Stimulated activated naive CD8-positive, alpha-beta T cell treated with anti-CD3 and anti-CD28 coated beads, Interleukin-15, amount 100 ng/mL, for 72 hours (primary cell): ENCODE data around the gene SCARB2.
A peak's percentile ranks its signal among the peaks of the same experiment; 100 is the strongest.

Source experiments
- ATAC-seq: fragments of 150-1000 bp; cut with Tn5 transposase; 2 replicates; pipeline ENCODE4 v1.10.0; 2021; ENCODE audit warnings: mild to moderate bottlenecking, moderate library complexity
- DNase-seq, 2 donors: peaks; one replicate each; pipeline ENCODE4 v3.0.0; 2021 to 2022
- H3K27ac Mint-ChIP-seq, 2 donors: one replicate each; pipeline ENCODE4 v1.8.0; 2022; ENCODE audit warnings: mild to moderate bottlenecking in 2 of 2, mixed read lengths in 2 of 2, moderate library complexity in 2 of 2
- H3K27me3 Mint-ChIP-seq: one replicate; pipeline ENCODE4 v1.8.0; 2022; ENCODE audit warnings: mixed read lengths
- H3K4me1 Mint-ChIP-seq: one replicate; pipeline ENCODE4 v1.8.0; 2022; ENCODE audit warnings: mild to moderate bottlenecking, mixed read lengths
- H3K4me3 Mint-ChIP-seq, 2 donors: one replicate each; pipeline ENCODE4 v1.8.0; 2022; ENCODE audit warnings: mild to moderate bottlenecking in 2 of 2, mixed read lengths in 2 of 2, moderate library complexity in 1 of 2
- H3K9me3 Mint-ChIP-seq, 2 donors: one replicate each; pipeline ENCODE4 v1.8.0; 2022; ENCODE audit warnings: mixed read lengths in 2 of 2

SCARB2 gene

GRCh38 chr4:76197031-76197743, 16.4 kb downstream of the SCARB2 start:
- no peak for DNase-seq
- H3K4me1 Mint-ChIP-seq: peaks cover 50% of the 10 kb centered on the region
- H3K4me3 Mint-ChIP-seq: peak overlapping the region in 1 of 2 donors; percentile 42
- peaks cover 2 to 12% of the 10 kb centered on the region in 2 donors for H3K9me3 Mint-ChIP-seq
- no peak overlapping the region for H3K27ac Mint-ChIP-seq
- ATAC-seq: no peak
- no peaks in the 10 kb centered on the region for H3K27me3 Mint-ChIP-seq

GRCh38 chr4:76196376-76196775, 17.2 kb downstream of the SCARB2 start:
- no peak for DNase-seq
- Mint-ChIP-seq H3K4me1 (peaks cover 49% of the 10 kb centered on the region), H3K4me3 (no peak overlapping the region), H3K27me3 (no peaks in the 10 kb centered on the region), H3K9me3 (peaks cover 7 to 18% of the 10 kb centered on the region in 2 donors), H3K27ac (no peak overlapping the region)
- no peak for ATAC-seq

DNA sequence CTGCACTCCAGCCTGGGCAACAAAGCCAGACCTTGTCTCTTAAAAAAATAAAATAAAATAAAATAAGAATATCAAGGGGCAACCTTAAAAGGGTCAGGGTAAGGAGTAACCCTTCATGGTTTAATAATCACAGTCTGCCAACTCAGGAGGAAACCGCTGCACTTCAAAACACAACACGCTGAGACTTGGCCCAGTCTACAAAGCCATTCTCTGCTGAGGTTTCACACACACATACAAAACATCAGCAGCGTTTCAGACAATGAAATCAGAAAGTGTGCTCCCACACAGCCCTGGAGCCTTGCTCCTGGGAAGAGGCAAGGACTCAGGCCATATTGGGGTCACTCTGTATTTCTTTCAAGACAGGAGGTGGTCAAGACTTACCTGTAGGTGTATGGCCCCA, 18.3 kb downstream of the SCARB2 start:
- Mint-ChIP-seq H3K27me3 (no peaks in the 10 kb centered on the region), H3K4me3 (no peak overlapping the region), H3K4me1 (peaks cover 39% of the 10 kb centered on the region), H3K9me3 (peaks cover 7 to 18% of the 10 kb centered on the region in 2 donors), H3K27ac (no peak overlapping the region)
- no peak for ATAC-seq
- no peak for DNase-seq

DNA sequence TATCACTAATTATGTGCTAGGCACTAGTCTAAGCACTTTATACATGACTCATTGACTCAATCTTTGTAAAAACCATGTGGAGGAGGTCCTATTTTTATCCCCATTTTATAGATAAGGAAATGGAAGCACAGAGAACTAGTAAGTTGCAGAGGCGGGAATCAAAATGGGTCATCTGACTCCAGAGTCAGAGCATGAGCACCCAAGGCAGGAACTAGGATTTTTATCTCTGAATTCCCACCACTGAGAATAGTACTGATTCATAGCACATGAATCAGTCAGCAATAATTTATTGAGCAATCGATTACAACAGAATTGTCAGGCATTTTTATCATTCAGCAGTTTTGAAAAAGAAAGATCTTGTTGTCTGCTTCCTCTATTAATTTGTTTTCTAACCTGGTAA, 19.3 kb downstream of the SCARB2 start:
- H3K27me3 Mint-ChIP-seq: no peaks in the 10 kb centered on the region
- H3K4me3 Mint-ChIP-seq: no peak overlapping the region
- no peak overlapping the region for H3K27ac Mint-ChIP-seq
- peaks cover 29% of the 10 kb centered on the region for H3K4me1 Mint-ChIP-seq
- ATAC-seq: no peak
- H3K9me3 Mint-ChIP-seq: peaks cover 7 to 18% of the 10 kb centered on the region in 2 donors
- DNase-seq: no peak

GRCh38 chr4:76192236-76192635, 21.4 kb downstream of the SCARB2 start:
- no peaks in the 10 kb centered on the region for H3K27me3 Mint-ChIP-seq
- peaks cover 8% of the 10 kb centered on the region for H3K4me1 Mint-ChIP-seq
- ATAC-seq (no peak), DNase-seq (no peak)
- no peak overlapping the region for H3K27ac Mint-ChIP-seq
- H3K4me3 Mint-ChIP-seq: no peak overlapping the region
- peaks cover 7 to 18% of the 10 kb centered on the region in 2 donors for H3K9me3 Mint-ChIP-seq

- no peak overlapping the region for H3K4me3 Mint-ChIP-seq
- ATAC-seq (no peak), DNase-seq (no peak)
- peaks cover 7 to 18% of the 10 kb centered on the region in 2 donors for H3K9me3 Mint-ChIP-seq
- H3K27ac Mint-ChIP-seq: peak overlapping the region in 1 of 2 donors; percentile 54
- H3K27me3 Mint-ChIP-seq: no peaks in the 10 kb centered on the region
- H3K4me1 Mint-ChIP-seq: no peaks in the 10 kb centered on the region
Observed at GRCh38 chr4:76188557-76188956, 25.1 kb downstream of the SCARB2 start.

DNA sequence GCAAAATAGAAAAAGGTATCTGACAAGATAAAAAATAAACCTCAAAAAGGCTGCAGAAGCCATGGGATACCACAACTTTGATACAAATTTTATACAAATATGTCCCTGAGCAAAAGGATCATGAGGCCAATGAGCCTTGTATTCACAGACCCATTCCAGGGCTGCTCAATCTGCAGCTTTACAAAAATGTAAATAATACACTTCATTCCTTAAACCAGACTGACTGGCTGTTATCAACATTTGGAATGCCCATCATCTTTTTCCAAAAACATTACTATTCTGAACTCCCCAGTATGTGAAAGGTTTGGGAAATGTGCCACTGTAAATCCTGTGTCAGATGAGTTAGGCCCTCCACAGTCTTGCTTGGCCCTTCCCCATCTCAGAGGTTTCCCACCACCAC, 25.5 kb downstream of the SCARB2 start:
- H3K4me3 Mint-ChIP-seq: no peak overlapping the region
- no peaks in the 10 kb centered on the region for H3K4me1 Mint-ChIP-seq
- no peak for DNase-seq
- ATAC-seq: no peak
- peaks cover 7 to 16% of the 10 kb centered on the region in 2 donors for H3K9me3 Mint-ChIP-seq
- peak overlapping the region in 1 of 2 donors; percentile 54 for H3K27ac Mint-ChIP-seq
- no peaks in the 10 kb centered on the region for H3K27me3 Mint-ChIP-seq

GRCh38 chr4:76187152-76187551, 26.5 kb downstream of the SCARB2 start:
- Mint-ChIP-seq H3K4me1 (no peaks in the 10 kb centered on the region), H3K27me3 (no peaks in the 10 kb centered on the region), H3K27ac (no peak overlapping the region), H3K9me3 (peaks cover 4 to 6% of the 10 kb centered on the region in 2 donors), H3K4me3 (no peak overlapping the region)
- ATAC-seq (no peak), DNase-seq (no peak)

DNA sequence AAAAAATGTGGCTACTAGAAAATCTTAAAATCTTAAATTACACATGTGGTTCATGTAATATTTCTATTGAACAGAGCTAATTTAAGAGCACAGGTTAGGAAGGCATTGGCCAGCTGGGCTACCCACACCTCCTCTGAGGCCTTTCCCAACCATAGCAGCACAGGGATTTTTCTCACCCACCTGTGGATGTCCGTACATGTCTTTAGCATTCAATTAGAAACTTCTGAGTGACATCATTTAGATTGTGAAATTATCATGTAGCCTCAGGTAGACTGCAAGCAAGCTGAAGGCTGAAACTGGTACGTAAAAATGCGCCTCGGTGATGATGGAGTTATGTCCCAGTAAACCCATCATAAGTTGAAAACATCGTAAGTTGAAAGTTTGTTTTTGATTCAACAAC, 31.2 kb downstream of the SCARB2 start:
- Mint-ChIP-seq H3K4me3 (no peak overlapping the region), H3K4me1 (no peaks in the 10 kb centered on the region), H3K27ac (no peak overlapping the region), H3K9me3 (no peaks in the 10 kb centered on the region), H3K27me3 (no peaks in the 10 kb centered on the region)
- DNase-seq (no peak), ATAC-seq (no peak)

DNA sequence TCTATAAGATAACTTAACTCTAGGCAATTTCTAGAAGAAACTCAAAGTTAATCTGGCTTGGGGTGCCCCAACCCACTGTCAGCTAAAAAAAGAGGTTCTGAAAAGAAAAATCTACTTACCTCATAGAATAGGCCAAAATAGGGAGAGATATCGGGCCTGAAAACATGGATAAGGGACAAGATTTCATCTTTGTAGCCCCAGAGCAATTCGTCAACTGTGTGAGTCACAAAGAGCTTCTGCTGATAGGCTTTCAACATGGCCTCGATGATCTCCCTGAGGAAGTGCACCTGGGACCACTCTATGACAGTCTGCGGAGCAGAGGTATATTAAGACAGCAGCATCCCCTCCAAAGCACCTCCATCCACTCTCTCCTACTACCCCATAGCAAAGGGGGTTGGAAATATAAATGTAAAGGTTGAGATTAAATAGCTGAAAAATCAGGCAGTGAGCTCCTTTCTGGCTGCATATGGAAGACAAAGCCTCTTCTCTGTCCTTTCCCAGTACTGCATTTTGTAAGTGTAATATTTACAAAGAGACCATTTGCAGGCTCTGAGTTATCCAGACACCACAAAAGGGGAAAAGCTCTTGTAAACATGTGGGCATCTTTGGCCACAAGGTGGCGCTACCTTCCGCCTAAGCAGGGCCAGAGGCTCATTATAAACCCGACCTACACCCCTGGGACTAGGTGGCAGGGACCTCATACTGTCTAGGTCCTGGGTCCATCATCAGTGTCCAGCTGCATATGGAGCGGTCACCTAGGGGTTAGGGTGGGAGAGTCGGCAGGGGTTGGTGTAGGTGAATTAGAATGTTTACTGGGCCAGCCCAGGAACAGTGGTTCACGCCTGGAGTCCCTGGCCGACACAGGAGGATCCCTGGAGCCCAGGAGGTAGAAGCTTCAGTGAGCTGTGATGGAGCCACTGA, 34.0 kb downstream of the SCARB2 start:
- Mint-ChIP-seq H3K4me1 (no peaks in the 10 kb centered on the region), H3K27ac (no peak overlapping the region), H3K27me3 (no peaks in the 10 kb centered on the region), H3K9me3 (no peaks in the 10 kb centered on the region), H3K4me3 (no peak overlapping the region)
- DNase-seq: peak; percentile 78 to 79
- ATAC-seq: peak; percentile 93

DNA sequence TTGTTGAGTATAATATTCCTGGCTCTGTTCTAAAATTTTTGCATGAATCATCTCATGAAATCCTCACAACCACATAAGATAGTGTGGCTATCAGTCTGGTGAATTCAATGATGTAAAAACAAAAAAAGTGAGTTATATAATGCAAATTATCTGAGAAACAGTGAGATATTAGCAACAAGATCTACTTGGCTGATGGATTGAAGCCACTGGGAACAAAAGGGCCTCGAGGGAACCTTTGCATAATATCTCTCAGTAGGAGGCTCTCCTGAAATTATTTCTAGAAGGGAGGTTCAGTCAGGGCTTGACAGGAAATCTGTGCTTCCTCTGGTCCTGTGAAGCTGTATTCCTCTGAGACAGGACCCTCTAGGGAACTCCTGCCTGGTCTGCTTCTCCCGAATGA, 35.3 kb downstream of the SCARB2 start:
- Mint-ChIP-seq H3K4me3 (no peak overlapping the region), H3K27ac (no peak overlapping the region), H3K27me3 (no peaks in the 10 kb centered on the region), H3K9me3 (no peaks in the 10 kb centered on the region), H3K4me1 (no peaks in the 10 kb centered on the region)
- no peak for ATAC-seq
- DNase-seq: no peak

- DNase-seq (no peak), ATAC-seq (no peak)
- no peaks in the 10 kb centered on the region for H3K4me1 Mint-ChIP-seq
- no peak overlapping the region for H3K4me3 Mint-ChIP-seq
- H3K9me3 Mint-ChIP-seq: no peaks in the 10 kb centered on the region
- H3K27ac Mint-ChIP-seq: no peak overlapping the region
- no peaks in the 10 kb centered on the region for H3K27me3 Mint-ChIP-seq
Observed at GRCh38 chr4:76177709-76178108, 35.9 kb downstream of the SCARB2 start.

GRCh38 chr4:76175336-76175735, 38.3 kb downstream of the SCARB2 start:
- no peaks in the 10 kb centered on the region for H3K9me3 Mint-ChIP-seq
- no peaks in the 10 kb centered on the region for H3K4me1 Mint-ChIP-seq
- H3K27ac Mint-ChIP-seq: no peak overlapping the region
- no peak for ATAC-seq
- no peak for DNase-seq
- H3K4me3 Mint-ChIP-seq: no peak overlapping the region
- H3K27me3 Mint-ChIP-seq: no peaks in the 10 kb centered on the region

- Mint-ChIP-seq H3K4me3 (no peak overlapping the region), H3K27me3 (no peaks in the 10 kb centered on the region), H3K27ac (no peak overlapping the region), H3K4me1 (no peaks in the 10 kb centered on the region), H3K9me3 (no peaks in the 10 kb centered on the region)
- ATAC-seq: no peak
- DNase-seq: no peak
Observed at GRCh38 chr4:76174216-76174615, 39.4 kb downstream of the SCARB2 start.

DNA sequence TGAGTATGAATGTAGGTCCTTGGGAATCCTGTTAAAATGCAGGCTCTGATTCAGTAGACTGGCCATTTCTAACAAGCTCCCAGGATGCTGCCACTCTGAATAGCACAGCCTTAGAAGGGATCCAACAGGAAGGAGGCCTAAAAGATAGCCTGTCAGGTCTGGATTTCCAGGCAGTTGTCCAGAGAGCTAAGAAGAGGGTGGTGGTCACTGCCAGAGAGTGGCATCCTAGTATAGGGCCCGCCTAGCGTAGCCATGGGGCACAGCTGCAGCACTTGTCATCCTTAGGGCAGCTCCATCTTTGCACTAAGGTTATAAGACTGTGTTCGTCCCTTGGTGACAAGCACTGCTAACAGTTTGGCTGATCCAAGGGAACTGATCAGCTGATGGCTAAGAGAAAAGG, 44.9 kb downstream of the SCARB2 start:
- ATAC-seq (no peak), DNase-seq (no peak)
- no peaks in the 10 kb centered on the region for H3K9me3 Mint-ChIP-seq
- no peak overlapping the region for H3K27ac Mint-ChIP-seq
- no peak overlapping the region for H3K4me3 Mint-ChIP-seq
- H3K4me1 Mint-ChIP-seq: no peaks in the 10 kb centered on the region
- no peaks in the 10 kb centered on the region for H3K27me3 Mint-ChIP-seq

- Mint-ChIP-seq H3K27ac (no peak overlapping the region), H3K9me3 (no peaks in the 10 kb centered on the region), H3K27me3 (no peaks in the 10 kb centered on the region), H3K4me1 (no peaks in the 10 kb centered on the region), H3K4me3 (no peak overlapping the region)
- no peak for ATAC-seq
- DNase-seq: no peak
Observed at GRCh38 chr4:76166480-76166879, 47.1 kb downstream of the SCARB2 start.
